ENCODE measurements around the gene SLC1A4.
"Not testable (repeated sequence)": the region's sequence is repeated elsewhere in the genome, so short reads cannot be mapped to it uniquely, and the experiment has no call there.

Gene SLC1A4

DNA sequence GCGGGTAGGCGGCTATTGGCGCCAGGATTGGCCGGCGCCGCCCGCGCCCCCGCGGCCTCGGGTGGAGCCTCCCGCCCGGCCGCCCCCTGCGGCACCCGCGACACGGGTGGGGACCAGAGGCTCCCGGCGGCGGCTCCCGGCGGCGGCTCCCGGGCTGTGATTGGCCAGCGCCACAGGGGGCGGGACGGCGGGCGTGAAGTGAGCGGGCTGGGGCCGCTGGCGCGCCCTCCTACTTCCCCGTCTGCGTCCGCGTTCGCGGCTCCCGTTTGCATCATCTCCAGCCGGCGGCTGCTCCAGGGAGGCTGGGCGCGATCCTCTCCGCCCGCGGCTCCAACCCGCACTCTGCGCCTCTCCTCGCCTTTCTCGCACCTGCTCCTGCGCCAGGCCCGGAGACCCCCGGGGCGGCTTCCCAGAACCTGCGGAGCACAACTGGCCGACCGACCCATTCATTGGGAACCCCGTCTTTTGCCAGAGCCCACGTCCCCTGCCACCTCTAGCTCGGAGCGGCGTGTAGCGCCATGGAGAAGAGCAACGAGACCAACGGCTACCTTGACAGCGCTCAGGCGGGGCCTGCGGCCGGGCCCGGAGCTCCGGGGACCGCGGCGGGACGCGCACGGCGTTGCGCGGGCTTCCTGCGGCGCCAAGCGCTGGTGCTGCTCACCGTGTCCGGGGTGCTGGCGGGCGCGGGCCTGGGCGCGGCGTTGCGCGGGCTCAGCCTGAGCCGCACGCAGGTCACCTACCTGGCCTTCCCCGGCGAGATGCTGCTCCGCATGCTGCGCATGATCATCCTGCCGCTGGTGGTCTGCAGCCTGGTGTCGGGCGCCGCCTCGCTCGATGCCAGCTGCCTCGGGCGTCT, at the start of gene SLC1A4:
Gene SLC1A4, plus strand, starts transcription at position 274 of the 856 bp plus-strand sequence. Its CDS starts 245 bp downstream, at position 519.
- peak; percentile 83 for DNase-seq

DNA sequence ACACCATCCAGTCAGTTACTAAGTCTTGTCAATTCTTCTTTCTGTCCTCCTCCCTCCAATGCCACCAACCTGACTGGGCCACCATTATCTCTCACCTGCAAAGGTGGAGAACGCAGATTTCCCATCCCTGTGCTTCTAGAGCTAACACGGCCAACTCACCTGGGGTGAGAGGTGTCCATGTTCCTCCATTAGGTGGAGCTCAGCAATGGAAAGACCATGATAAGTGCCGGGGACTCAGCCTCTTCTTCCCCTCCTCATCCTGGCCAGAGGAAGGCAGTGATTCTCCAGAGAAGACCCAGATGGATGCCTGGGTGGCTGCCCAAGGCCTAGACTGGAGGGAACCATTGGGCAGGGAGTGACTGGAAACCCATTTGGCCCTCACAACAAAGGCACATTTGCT, 48.1 kb upstream of the SLC1A4 start:
- no peak for DNase-seq

DNA sequence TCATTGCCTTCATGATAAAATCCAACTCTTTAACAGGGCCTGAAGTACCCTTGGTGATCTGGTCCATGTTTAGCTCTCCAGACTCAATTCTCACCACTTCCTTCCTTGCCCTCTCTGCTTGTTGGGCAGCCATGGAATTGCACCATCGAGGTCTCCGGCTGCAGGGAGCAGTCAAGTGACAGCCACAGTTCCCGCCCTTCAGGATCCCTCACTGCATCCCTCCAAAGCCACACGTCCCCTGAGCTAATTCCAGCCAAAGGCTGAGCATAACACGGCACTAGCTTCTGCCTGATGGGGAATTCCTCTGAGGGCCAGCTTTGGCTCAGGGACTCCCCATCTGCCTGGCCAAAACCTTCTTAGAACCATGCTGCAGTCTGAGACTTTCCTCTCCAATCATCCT, 47.4 kb upstream of the SLC1A4 start:
- DNase-seq = no peak

DNA sequence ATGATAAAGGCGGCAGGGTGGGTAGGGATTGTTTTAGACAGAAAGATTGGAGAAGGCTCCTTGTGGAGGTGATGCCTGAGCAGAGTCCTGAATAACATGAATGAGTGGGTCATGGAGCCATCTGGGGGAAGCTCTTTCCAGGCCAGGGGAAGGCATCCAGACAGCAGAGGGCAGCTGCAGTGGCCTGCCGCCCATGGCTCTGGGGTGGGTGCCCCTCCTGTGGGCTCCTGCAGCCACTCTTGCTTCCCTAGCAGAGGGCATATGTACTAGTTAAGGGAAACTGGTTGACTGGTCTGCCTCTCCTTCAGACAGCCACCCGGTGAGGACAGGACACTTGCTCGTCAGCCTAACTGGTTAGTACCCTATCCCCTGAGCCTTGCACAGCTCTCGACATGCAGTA, 46.5 kb upstream of the SLC1A4 start:
- DNase-seq = no peak

DNA sequence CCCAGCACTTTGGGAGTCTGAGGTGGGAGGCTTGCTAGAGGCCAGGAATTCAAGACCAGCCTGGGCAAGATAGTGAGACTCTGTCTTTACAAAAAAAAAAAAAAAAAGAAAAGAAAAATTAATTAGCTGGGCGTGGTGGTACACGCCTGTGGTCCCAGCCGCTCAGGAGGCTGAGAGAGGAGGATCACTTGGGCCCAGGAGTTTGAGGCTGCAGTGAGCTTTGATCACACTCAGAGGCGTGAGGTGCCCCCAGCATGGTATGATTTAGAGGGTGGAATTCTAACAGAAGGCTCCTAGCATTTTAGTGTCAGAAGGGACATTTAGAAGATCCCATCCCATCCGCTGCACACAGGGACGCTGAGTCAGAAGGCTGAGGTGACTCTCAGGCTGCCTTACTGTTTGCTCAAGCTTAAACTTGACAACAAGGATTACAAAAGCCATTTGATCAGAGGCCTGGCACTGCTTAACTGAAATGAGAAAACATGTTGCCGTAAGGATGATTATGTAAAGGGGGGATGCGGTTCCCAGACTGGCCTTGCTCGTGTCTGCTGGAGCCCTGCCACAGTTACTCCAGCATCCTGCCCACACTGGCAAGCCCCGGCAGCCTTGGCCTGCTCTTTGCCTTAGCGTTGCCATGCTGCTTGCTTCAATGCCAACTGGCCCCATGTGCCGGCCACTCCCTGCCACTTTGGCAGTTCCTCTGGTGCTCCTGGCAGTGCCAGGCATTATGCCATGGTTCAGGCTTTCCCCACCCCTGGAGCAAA, 45.6 kb upstream of the SLC1A4 start:
- no peak for DNase-seq

DNA sequence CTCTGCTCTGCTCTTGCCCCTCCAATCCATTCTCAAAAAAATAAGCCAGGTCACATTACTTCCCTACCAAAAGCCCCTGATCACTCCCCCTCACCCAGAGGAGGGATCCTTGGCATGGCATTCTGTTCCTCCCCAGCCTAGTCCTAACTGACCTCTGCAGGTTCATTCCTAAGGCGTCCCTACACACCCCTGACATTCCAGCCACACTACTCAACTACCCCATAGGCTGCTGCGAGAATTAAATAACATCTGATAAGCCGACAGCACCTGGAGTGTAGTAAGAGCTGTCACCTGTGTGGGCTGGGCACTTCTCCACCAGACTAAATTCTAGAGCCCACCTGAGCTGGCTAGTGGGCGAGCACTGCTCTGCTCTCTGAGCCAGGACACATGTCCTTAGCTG, 44.7 kb upstream of the SLC1A4 start:
- DNase-seq = no peak

DNA sequence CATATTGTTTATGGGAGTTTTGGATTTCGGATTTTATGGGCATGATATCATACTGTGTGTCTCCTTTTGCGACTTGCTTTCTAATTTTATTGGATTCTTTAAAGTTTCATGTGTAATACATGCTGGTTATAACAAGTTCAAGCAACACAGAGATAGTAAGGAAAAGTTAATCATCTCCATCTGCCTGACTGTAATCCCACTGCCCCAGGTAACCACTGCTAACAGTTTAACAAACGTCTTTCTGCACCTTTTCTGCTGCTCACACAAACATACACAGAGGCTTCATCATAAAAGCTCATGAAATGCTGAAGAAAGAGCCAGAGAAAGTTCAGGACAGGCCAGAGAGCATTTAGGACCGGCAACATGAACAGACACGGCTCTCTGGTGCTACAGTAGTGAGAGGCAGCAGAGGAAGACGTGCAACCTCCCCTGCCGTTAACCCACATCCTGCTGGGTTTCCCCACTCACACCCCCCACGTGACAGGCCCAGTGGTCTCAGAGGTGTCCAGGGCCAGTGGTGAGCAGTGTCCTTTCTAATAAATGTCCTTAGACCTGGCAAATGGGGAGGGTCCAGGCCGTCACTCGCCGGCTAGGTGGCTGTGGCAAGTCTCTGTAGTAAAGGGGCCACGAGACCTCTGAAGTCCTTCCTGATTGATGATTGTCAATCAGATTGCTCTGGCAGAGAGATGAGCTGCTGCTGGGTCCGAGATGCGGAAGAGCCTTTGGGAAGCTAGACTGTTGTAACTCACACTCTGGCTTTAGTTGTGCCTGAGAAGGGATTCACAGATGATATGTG, 43.0 kb upstream of the SLC1A4 start:
- peak; percentile 67 for DNase-seq

DNA sequence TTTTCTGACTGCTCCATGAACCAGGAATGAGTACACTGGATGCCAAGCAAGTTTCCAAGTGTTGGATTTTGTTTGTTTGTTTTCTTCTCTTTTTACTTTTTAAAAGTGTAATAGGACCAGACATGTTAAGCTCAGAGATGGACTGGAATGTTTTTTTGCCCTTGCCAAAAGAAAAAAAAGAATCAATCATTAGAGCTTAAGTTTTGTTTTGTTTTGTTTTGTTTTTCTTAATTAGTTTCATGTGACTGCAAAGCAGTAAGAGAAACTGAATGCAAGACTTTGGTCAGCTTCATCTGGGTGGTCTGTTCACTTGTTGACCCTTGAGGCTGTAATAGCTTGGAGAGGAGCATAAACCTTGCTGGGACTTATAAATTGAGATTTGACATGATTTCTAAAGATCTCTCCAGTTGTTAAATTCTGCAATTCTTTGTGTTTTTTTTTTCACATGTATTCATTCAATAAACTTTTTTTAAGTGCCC, 42.4 kb upstream of the SLC1A4 start:
- no peak for DNase-seq

DNA sequence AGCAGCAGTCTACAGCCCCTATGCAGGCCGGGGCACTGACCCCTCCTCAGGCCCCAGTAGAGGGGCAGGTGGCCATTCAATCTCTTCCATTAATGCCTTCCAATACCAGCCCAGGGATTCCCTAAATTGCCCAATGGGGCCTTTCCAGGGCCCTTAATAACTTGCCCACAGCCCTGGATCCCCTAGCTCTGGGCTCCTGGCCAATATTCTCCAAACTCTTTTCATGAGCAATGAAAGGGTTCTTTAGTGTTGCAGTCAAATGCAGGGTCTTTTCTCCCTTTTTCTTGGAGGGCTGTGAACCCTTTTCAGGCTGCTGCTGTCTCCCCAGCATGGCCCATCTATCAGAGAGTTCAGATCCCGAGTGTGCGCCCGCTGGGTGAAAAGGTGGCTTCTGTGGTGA, 41.3 kb upstream of the SLC1A4 start:
- no peak for DNase-seq

DNA sequence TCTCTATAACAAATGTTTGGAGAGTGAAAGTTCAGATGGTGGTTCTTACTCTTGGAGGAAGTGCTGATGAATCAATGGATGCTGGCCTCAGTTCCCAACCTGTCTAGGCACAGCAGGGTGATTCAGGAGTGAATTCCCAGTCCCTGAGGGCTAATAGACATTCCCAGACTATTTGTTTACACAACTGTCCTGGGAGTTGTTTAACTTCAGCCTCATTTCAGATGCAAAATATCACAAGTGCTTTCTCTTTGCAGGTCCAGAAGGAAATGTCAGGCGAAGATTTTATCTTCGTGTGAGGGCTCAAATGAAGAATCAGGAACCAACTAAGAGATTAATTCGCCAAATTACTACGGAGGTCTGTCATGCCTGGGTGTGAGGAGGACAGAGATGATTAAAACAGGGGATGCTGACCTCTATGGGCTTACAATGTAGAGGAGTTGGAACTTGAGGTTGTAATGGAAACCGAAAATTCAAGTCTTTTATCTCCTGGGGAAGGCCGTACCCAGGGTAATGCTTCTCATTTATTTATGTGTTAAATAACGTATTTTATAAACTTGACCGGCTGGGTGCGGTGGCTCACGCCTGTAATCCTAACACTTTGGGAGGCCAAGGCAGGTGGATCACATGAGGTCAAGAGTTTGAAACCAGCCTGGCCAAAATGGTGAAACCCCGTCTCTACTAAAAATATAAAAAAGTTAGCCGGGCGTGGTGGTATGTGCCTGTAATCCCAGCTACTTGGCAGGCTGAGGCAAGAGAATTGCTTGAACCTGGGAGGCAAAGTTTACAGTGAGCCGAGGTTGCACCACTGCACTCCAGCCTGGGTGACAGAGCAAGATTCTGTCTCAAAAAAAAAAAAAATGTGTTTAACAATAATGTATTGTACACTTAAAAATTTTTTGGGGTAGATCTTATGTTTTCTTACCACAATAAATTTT, 38.7 kb upstream of the SLC1A4 start:
- no peak for DNase-seq

DNA sequence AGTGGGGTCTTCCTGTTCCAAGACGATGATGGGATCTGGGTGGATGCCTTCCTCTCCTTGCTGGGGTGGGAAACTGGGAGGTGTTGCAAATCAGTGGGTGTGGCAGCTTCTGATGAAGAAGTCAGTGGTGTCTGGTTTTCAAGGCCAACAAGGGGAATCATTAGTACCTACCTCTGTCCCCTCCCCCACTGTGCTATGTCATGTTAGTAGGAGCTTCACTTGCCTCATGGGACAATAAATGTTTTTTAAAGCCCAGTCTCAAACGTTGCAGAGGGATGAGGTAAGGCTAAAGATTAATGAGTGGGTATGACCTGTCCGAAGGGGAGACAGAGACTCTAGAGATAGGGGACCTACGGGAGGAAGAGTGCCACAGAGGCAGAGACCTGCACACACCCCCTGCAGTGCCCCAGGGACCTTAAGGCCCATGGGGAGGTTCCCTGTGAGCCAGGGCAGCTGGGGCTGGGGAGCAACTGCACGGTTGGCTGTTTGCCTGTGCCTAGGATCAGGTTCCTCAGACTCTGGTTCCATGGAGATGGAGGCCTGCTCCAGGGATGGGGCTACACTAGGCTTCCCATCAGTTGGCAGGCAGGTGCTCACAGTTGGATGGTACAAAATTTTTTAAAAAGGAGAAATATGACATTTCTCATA, 37.8 kb upstream of the SLC1A4 start:
- no peak for DNase-seq

DNA sequence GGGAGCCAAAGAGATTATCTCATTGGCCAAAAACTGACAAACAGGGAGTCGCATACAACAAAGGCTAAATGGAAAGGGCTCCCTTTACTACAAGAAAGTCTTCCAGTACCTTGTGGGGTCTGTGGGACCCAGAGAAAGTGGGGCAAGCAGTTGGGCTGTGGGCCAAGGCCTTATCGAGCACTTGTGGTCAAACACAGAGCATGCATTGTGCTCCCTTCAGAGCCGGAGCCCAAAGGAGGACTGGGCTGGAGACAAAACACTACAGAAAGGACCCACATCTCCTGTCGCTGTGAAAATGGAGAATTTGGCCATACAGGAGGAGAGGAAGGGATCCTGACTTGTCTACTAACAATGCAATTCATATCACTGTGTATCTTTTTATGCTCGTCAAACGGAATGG, 37.1 kb upstream of the SLC1A4 start:
- no peak for DNase-seq

DNA sequence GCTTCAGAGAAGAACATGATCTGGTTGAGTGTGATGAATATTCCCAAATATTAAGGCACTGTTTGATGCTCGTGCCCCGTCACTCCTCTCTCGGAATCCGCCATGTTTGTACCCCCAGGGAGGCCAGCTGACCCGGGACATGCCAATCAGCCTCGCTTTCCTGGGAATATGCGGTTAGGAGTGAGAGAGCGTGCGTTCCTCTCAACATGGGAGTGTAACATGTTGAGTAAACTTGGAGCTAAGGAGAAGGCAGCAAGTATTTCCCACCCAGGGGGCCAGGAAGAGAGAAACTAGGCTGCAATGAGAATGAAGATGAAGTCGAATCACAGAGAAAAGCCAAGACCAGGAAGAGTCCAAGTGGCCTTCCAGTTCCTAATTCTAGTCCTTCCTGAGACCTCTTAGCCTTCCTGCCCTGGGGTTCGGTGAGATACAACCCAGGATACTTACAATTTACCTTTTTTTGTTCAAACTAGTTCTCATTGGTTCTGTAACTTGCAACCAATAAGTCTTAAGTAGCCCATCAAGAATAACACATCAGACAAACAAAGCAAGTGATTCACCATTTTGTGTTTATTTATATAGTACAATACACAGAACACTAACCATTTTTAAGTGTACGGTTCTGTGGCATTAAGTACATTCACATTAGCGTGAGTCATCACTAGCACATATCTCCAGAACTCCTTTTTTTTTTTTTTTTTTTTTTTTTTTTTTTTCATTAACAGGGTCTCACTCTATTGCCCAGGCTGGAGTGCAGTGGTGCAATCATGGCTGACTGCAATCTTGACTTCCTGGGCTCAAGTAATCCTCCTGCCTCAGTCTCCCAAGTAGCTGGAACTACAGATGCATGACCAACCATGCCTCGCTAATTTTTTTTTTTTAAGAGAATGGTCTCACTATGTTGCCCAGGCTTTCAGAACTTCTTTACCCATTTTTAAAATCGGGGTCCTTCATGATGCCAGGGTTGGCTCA, 36.4 kb upstream of the SLC1A4 start:
- DNase-seq = no peak

DNA sequence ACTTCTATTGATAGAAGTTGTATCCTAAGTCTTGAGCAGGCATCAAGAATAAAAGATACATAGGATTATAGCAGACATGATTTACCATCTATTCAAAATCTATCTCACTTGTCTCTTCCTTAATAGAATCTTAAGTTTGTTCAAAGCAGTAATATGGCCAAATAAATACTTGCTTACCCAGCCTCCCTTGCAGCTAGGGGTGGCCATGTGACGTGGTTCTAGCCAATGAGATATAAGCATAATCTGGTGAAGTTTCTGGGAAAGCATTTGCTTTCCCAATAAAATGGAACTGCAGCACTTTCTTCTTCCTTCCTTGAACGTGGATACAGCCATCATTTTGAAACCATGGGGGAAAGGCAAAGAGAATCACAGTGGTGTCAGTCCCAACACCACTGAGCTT, 33.7 kb upstream of the SLC1A4 start:
- DNase-seq = no peak

DNA sequence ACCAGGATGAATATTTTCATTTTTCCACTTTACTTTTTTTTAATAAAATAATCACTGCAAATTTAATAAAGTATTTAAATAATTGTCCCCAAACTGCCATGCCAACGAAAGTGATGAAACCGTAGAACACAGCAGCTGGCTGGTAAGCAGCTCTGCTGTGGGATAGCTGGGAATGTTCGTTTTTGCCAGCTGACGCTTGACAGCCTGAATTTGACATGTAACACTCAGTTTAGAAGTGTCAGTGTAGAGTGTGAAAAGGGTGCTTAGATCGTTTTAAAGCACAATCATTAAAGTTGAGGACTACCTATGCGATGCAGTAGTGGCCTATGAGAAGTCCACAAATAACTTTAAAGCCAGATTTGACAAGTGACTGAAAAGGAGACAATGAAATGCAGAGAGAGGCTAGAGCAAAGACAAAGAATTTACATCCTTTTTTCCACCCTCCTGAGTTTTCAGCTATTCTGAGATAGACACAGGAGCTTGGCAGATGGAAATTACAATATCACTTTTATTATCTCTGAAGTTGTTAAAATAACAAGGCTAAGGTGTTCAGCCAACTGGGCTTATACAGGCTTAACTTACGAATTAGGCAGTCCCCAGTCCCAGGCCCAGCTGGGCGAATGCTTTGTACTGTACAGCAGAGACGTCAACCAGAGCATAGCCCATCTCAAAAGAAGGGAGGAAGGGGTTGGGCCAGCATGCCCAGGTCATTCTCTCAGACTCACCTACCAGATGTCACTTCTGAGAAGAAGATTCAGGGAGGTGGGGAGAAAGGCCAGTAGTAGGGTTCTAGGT, 31.9 kb upstream of the SLC1A4 start:
- DNase-seq = no peak

DNA sequence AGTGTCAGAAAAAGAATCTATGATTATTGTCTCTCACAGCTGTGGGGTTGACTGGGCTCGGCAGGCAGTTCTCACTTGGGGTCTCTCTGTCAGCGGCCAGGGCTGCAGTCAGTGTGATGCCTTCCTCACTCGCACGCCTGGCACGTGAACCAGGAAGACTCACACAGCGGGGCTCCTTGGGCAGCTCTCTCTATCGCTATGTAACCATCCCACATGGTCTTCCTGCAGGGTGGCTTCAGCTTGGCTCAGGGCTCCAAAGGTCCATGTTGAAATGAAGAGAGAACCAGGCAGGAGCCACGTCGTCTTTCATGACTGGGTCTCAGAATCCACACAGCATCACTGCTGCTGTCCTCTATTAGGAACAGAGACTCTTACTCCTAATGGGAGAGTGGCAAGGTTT, 30.6 kb upstream of the SLC1A4 start:
- DNase-seq = no peak

DNA sequence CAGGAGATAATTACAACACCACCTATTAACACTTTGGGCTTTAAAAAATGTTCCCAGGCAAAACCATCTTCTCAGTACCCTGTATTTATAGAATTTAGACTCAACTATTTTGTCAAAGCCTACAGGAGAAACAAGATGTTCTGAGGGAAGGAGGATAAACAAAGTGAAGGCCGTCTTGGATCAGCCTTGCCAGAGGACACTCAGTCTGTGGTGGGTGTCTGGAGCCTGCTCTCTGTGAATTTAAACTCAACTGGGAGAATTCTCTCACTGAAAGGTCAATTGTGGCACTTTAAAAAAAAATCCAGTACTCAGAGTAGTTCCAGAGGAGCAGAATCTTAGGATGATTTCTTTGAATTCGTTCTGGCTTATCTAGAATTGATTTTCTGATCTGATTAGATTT, 28.4 kb upstream of the SLC1A4 start:
- DNase-seq = no peak

DNA sequence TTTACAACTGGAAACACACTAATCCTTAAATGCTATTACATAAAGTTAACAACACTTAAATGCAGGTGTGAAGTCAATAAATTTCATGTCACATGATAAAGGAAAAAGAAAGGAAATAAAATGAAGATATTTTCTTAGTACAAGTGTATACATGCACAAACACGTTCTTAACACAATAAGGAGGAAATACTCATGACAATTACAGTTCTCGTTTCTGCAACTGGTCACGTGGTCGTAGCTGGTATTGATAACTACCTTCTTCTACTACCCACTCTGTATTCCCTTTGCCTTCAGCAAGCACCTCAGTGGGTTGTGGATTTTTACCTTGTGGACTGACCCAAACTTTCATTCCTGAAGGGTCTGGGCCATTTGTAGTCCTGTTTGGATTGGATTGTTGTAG, 26.1 kb upstream of the SLC1A4 start:
- not testable (repeated sequence) for DNase-seq

DNA sequence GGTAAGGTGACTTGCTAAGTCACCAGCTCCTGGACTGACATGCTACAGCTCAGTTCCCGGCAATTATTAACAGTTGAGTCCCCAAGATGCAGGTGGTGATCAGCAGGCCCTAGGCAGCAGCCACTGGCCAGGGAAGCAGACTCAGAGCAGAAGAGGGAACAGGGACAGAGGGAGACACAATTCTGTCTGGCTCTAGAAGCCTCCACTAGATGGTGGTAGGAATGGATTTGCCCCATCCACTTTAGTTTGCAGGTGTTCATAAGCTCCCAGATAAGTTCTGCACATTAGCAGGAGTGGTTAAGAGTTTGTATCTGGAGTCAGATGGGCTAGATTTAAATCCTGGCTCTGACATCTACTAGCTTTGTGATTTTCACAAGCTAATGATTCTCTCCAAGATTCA, 25.5 kb upstream of the SLC1A4 start:
- no peak for DNase-seq

DNA sequence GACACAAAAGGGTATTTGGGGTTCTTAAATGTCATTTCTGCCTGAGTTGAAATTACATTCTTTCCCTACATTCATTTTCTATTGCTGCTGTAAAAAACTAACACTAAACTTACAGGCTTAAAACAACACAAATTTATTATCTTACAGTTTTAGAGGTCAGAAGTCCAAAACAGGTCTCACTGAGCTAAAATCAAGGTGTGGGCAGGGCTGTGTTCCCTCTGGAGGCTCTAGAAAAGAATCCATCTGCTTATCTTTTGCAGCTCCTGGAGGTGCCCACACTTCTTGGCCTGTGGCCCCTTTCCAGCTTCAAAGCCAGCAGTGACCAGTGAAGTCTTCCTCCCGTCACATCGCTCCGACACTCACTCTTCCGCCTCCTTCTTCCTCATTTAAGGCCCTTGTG, 23.2 kb upstream of the SLC1A4 start:
- no peak for DNase-seq

Data from CD4-positive, alpha-beta T cell treated with Interleukin-17A for 1 hour (primary cell).